Measurements from ENCODE around the gene RASA3.

DNA sequence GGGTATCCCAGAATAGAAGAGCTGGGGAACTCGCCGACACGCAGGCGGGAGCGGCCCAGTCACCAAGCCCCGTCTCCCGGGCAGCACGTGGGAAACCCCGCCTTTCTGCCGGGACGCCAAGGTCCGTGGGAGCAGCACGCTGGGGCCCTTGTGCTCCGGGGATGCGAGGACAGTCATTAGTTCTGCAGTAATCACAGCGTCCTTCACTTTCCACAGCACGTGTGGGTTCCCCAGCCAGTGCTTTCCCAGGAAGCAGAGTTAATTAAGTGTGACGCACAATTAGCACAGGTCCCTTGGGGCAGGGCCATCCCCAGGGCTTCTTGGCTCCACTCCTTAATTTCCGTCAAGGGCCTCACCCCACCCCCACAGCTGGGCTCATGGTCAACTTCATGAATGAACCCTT lies 94.2 kb downstream of the RASA3 start:
- TF ChIP-seq, protein P1, sequence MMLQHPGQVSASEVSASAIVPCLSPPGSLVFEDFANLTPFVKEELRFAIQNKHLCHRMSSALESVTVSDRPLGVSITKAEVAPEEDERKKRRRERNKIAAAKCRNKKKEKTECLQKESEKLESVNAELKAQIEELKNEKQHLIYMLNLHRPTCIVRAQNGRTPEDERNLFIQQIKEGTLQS (IDR thresholded peaks at IDR 0.05; ENCODE audit: borderline replicate concordance, extremely low read depth, low read depth, low read length) = no peak
- TF ChIP-seq CBX5 (IDR thresholded peaks at IDR 0.05; ENCODE audit: low read depth) (no peak), NBN (IDR thresholded peaks at IDR 0.05) (no peak), POLR2A (IDR thresholded peaks at IDR 0.05; ENCODE audit: low read depth, low read length) (no peak), POLR2AphosphoS2 (IDR thresholded peaks at IDR 0.05; ENCODE audit: low read depth, low read length) (no peak), HDAC6 (IDR thresholded peaks at IDR 0.05; ENCODE audit: unreplicated experiment) (no peak), EZH2 (IDR thresholded peaks at IDR 0.05; ENCODE audit: borderline replicate concordance, control insufficient read depth, low read depth, low read length) (no peak), PKNOX1 (IDR thresholded peaks at IDR 0.05) (no peak), HDGF (IDR thresholded peaks at IDR 0.05) (no peak), RAD21 (IDR thresholded peaks at IDR 0.05; ENCODE audit: insufficient read depth, low read depth, low read length) (no peak)
- TF ChIP-seq, protein P2, sequence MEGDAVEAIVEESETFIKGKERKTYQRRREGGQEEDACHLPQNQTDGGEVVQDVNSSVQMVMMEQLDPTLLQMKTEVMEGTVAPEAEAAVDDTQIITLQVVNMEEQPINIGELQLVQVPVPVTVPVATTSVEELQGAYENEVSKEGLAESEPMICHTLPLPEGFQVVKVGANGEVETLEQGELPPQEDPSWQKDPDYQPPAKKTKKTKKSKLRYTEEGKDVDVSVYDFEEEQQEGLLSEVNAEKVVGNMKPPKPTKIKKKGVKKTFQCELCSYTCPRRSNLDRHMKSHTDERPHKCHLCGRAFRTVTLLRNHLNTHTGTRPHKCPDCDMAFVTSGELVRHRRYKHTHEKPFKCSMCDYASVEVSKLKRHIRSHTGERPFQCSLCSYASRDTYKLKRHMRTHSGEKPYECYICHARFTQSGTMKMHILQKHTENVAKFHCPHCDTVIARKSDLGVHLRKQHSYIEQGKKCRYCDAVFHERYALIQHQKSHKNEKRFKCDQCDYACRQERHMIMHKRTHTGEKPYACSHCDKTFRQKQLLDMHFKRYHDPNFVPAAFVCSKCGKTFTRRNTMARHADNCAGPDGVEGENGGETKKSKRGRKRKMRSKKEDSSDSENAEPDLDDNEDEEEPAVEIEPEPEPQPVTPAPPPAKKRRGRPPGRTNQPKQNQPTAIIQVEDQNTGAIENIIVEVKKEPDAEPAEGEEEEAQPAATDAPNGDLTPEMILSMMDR (IDR thresholded peaks at IDR 0.05 in 2 of 3, conservative IDR thresholded peaks at IDR 0.05 in 1 of 3; ENCODE audit: control insufficient read depth in 2 of 3, extremely low read depth in 1 of 3, insufficient read depth in 1 of 3, low read depth in 3 of 3, low read length in 3 of 3) = no peak

Data from GM12878 (cell line).